GM10847 (cell line): ENCODE data around the gene HSD11B1L.

Experiments
- POLR2A ChIP-seq: IDR thresholded peaks from 2 replicates; pipeline ENCODE4 v1.6.1; 2011; ENCODE audit not compliant: insufficient read length; ENCODE audit errors: extremely low read depth

The HSD11B1L gene

DNA sequence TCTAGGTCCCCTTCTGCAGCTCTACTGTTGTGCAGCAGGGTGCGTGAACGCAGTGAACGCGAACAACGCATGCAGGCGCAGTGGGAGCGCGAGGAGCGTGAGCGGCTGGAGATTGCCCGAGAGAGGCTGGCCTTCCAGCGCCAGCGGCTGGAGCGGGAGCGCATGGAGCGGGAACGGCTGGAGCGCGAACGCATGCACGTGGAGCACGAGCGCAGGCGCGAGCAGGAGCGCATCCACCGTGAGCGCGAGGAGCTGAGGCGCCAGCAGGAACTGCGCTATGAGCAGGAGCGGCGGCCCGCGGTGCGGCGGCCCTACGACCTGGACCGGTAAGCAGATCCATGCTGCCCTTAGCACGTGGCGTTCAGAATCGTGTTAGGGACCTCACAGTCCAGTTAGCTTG is 19.3 kb upstream of the HSD11B1L start:
- TF ChIP-seq POLR2A, result no peak

DNA sequence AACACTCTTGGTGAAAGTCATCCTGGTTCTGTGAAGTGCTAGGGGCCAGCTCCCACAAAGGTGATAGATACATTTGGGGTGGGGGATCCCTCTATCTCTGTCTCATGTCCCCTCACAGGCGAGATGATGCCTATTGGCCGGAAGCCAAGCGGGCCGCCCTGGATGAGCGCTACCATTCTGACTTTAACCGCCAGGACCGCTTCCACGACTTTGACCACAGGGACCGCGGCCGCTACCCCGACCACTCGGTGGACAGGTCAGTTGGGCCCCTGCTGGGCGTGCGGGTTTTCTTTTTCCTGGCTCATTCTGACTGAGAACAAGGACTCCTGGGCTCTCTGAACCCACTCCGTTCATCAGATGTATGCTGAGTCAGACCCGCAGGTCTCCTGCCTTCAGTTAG is 16.9 kb upstream of the HSD11B1L start:
- no peak for TF ChIP-seq POLR2A

DNA sequence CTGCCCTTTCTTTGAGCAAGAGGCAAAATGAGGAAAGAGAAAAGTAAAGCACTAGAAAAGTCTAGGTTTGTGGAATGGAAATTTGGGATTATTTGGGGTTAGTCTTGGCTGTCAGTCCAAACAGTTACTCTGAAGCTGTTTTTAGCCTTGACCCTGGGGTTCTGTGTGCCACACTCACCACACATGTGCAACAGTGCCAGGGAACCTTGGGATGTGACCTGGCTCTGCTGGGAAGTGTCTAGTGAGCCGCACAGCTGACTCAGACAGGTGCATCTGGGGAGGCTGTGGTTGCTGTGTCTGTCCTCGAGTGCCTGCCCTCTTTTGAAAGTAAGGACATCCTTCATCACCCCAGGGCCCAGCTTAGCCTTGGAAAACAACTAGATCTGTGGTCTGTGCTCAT is 16.3 kb upstream of the HSD11B1L start:
- TF ChIP-seq POLR2A, result no peak

DNA sequence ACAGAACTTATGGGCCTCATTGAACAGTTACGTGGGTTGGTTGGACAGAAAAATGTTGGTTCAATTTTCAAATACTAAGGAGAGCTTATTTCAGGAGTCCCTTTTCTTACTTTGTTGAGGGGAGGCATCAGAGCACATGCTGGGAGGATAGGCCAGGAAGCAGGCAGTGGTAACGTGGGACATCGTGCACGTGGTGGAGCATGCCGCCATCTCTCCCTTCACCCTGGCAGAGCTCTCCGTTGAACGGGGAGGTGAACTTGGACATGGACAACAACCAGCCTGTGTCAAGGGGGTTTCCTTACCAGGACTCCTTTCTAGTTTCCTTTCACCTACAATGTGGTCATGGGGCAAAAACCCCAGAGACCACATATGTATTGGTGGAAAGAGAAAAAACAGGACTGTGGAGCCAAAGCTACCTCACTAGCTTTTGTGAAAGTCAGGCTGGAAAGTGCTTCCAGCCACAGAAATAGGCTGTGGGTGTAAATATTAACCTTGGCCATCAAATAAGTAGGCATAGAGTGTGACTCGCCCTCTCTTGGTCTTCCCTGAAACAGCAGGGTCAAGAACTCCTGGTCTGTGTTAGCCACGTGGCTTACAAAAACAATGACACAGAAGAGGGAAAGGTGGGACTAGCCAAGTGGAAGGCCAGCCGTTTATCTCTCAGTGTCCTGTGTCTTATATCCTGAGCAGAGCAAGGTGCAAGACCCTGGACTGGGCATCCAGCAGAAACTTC is 14.9 kb upstream of the HSD11B1L start:
- TF ChIP-seq POLR2A, result no peak

DNA sequence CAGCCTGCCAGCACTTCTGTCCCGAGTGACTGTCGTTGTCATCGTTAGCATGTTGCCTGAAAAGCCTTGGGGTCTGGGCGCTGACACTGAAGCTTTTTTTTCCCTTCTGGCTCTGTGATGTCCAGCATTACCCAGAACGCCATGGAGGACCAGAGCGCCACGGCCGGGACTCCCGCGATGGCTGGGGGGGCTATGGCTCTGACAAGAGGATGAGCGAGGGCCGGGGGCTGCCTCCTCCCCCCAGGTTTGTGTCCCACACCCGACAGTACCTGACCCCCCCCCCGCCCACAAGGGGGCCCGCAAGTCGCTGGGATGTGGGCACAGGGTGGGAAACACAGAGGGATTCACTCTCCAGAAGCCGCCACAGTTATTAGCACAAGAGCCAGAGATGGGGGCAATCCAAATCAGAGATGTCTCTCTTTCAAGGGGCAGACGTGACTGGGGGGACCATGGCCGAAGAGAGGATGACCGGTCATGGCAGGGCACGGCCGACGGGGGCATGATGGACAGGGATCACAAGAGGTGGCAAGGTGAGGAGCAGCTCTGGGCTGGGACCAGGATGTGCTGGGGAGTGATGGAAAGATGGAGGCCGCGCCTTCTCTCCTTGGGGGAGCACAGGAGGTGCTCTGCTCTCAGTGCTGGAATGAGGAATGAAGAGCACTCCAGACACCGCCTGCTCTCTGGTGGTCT is 13.8 kb upstream of the HSD11B1L start:
- no peak for TF ChIP-seq POLR2A

DNA sequence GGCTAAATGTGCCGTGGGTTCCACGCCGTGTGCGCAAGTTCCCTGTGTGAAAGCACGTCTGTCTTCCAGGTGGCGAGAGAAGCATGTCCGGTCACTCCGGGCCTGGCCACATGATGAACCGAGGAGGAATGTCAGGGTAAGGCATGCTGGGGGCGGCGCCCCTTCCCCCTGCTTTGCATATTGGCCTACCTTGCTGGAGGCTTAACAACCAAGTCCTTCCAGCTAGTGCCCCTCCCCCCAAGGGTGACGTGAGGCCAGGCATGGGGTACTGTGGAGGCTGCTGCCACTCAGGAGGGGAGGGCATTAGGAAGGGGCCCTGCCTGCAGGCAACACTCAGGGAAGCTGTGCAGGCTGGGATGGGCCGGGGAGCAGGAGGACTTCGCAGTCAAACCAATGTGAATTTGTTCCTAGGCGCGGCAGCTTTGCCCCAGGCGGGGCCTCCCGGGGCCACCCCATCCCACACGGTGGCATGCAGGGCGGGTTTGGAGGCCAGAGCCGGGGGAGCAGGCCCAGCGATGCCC is 13.0 kb upstream of the HSD11B1L start:
- TF ChIP-seq POLR2A, result no peak

DNA sequence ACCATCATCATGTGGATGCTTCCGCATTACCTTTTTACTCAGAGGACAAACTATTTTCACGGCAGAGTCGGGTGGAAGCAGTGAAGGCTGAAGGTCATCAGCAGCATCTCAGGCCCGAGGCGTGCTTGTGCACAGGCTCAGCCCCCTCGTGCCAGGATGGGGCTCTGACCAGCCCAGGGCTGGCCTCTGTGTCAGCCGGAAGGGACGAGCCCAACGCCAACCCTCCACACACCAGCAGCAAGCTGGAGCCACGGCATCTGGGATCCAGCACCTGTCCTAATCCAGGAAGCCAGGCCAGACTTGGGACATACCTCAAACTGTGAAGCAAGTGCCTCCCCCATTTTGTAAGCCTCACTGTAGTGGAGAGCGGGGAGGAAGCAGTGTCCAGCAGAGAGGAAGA is 11.6 kb upstream of the HSD11B1L start:
- no peak for TF ChIP-seq POLR2A

DNA sequence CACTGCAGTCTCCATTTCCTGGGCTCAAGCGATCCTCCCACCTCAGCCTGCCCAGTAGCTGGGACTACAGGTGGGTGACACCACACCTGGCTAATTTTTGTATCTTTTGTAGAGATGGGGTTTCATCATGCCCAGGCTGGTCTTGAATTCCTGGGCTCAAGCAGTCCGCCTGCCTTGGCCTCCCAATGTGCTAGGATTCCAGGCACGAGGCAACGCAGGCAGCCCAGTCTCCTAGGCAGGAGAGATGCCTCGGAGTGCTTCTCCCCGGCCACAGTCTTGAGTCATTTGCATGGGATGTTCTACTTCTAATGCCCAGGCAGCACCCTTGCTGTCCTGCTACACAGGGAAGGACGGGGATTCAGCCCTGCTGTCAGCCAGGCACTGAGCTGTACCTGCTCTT is 9.2 kb upstream of the HSD11B1L start:
- no peak for TF ChIP-seq POLR2A

DNA sequence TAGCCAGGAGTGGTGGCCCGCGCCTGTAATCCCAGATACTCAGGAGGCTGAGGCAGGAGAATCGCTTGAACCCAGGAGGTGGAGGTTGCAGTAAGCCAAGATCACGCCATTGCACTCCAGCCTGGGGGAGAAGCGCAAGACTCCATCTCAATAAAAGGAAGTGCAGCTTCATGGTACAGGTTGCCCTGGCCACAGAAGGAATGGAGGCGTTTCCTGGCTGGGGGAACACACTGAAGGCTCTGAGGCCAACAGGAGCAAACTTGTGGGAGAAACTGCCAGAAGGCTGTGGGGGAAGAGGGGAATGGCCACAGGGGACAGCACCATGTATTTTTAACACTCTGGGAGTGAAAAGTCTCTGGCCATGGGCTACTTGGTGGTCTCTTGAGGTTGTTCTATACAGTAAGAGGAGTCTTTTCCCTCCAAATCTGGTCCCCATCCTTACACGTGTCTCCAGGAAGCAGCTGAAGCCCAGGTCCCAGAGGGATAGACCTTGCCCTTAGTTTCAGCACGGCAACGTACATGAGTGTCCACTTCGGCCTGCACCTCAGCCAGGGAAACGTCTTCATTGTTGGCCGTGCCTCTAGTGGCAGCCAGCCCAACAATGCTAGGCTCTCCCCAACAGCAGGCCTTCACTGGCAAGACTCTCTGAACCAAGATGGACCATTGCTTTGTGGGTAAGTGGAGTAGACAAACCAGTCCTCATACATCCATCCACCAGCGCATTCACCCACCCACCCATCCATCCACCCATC is 7.9 kb upstream of the HSD11B1L start:
- no peak for TF ChIP-seq POLR2A

DNA sequence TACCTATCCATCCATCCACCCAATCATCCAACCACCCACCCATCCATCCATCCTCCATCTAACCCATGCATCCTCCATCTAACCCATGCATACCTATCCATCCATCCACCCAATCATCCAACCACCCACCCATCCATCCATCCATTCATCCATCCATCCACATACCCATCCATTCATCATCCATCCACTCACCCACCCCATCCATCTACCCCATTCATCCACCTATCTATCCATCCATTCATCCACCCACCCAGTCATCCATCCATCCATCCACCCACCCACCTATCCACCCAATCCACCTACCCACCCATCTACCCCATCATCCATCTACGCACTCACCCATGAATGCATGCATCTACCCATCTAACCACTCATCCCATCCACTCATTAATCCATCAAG is 7.1 kb upstream of the HSD11B1L start:
- no peak for TF ChIP-seq POLR2A

DNA sequence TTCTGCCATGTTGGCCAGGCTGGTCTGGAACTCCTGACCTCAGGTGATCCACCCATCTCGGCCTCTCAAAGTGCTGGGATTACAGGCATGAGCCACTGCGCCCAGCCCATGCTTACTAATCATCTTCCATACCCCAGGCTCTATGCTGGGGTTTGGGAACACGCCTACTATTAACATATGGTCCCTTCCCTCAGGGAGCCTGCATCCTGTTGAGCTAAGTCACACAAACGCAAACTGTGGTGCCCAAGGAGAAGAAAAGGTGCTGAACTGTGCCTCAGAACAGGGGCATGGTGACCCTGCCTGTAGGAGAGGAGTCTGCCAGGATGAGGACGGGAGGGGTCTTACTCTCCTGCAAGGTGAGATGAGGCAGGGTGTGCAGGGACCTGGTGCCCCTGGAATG is 6.1 kb upstream of the HSD11B1L start:
- no peak for TF ChIP-seq POLR2A

DNA sequence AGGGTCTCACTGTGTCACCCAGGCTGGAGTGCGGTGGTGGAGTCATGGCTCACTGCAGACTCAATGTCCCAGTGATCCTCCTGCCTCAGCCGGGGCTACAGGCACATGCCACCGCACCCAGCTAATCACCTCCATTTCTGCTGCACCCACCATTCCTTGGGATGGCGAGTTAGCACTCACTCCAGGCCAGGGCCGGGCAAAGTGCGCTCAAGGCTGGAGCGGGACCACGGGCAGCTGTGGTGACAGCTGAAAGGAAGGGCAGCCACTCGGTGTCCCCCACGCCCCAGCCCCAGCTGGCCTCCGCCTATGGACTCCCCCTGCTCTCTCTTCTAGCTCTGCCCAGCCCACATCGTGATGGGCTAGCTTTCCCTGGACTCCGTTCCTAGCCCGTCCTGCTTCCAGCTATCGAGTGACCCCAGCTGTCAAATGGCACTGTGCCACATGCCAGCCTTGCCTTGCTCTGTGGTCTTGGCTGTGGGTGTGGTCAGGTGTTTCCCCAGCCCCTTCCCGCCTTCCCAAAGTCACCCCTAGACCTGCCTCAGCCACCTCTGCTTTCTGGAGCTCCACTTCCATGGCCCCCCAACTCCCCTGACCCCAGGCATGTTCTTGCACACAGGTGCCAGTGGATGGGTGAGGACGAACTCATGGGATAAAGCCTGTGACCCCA is 4.6 kb upstream of the HSD11B1L start:
- TF ChIP-seq POLR2A, result no peak

DNA sequence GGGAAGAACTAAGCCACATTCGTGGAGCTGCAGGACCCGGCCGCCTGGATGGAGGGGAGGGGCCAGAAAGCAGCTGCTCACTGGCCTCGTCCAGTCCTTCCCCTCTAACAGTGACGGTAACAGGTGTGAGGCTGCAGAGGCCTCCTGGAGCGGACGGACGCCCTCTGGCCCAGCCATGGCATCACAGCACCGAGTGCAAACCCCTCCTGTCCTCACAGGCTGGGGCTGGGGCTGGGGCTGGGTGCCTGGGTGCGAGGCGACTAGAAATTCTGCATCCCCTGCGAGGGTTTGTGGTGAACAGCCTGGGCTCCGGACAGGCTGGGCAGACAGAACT is 4.1 kb upstream of the HSD11B1L start:
- no peak for TF ChIP-seq POLR2A

DNA sequence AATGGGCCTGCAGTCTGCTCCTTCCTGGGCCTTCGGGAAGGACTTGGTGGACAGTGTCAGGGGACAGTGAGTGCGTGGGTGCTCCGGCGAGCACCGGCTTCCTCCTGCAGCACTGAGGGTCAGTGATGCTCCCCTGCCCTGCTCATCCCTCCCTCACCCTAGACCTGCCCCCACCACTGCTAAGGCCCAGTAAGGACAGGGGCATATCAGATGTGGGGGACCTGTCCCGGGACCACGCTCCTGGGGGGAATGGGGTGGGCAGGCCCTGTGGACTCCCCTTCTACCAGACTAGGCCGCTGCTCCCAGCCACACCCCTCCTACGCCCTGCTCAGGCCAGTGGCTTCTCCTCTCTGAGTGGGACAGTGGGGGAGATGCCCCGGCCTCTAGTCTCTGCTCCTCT is 3.7 kb upstream of the HSD11B1L start:
- no peak for TF ChIP-seq POLR2A

DNA sequence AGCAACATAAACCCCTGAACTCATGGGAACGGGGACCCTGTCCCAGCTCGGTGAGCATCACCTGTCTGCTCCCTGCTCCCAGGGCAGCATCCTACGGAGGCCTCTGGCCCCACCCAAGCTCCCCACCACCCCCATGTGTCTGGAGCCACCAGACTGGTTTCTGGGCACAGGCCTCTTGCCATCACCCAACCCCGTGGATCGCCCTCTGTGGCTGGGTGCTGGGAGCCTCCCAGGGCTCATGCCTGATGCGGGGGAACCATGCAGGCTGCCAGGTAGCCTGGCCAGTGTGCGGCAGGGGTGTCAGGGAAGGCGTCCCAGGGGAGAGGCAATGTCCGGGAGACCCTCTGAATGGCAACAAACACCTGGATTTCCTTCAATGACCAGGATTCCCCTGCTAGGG is 3.2 kb upstream of the HSD11B1L start:
- TF ChIP-seq POLR2A, result no peak
